Measurements from ENCODE around the gene SUPT20H. TPM values are rescaled to one million over a fixed set of nuclear protein-coding genes. Genes with fewer than 3 reads are reported as not detected.

Gene SUPT20H
- total RNA-seq, 5 donors from 2014 or later (not counting 1 experiment from before 2014, with no cell fraction given): 73.8 to 90.9 (median 87.3) TPM

DNA sequence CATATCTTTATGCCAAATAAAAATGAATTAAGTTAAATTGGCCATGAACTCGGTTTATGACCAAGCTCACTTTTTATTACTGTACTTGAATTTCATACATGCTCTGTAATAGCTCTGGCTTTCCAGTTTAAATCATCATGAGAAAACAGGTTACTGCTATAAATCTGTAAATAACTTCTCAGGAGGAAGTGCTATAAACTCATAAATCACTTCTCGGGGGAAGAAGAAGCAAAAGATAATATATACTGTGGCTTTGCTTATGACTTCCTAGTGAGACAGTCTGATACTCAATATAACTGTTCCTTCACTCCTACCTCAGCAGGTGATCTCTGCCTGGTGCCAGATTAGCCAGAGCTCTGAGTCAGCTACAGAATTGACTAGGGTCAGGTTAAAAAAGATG lies 12.5 kb downstream of the SUPT20H start:
- H3K4me1 ChIP-seq (ENCODE audit: control insufficient read depth in 1 of 2, extremely low read depth in 1 of 2, insufficient read depth in 2 of 2, low read length in 2 of 2): no peaks in the 10 kb centered on the region
- peaks cover 14 to 23% (median 23%) of the 10 kb centered on the region in 3 donors for H3K4me1 Mint-ChIP-seq
- H3K4me3 ChIP-seq (ENCODE audit: control insufficient read depth in 1 of 2, extremely low read depth in 1 of 2, low read length in 1 of 2): no peak overlapping the region
- no peak for DNase-seq
- H3K27ac ChIP-seq (ENCODE audit: low read length): no peak overlapping the region
- H3K9me3 ChIP-seq: no peaks in the 10 kb centered on the region
- ChIA-PET CTCF (interaction anchor here in 1 of 2 donors (1.2 to 1.3 kb wide), 2 partner anchors 10 to 15 kb away, joined by 3 read pairs; no protein-coding TSS in a partner anchor), POLR2A (no interaction called here)
- ATAC-seq (replicated peaks in 1 of 4): no peak
- H3K27me3 ChIP-seq (replicated peaks in 1 of 2; ENCODE audit: control insufficient read depth in 2 of 2, extremely low read depth in 1 of 2, insufficient read depth in 2 of 2, low read length in 1 of 2): no peaks in the 10 kb centered on the region
- peaks cover 33% of the 10 kb centered on the region for H3K36me3 Mint-ChIP-seq
- H3K27me3 Mint-ChIP-seq: no peaks in the 10 kb centered on the region
- no peak overlapping the region for H3K27ac Mint-ChIP-seq
- no peaks in the 10 kb centered on the region for H3K9me3 Mint-ChIP-seq
- H3K4me3 Mint-ChIP-seq: no peak overlapping the region
- H3K36me3 ChIP-seq (ENCODE audit: control insufficient read depth in 2 of 2, extremely low read depth in 1 of 2, insufficient read depth in 1 of 2, low read length in 1 of 2): peaks cover 0 to 51% of the 10 kb centered on the region in 2 donors
- no CpG with 5 or more reads among the region's 2 CpGs for WGBS (ENCODE audit: insufficient coverage)

DNA sequence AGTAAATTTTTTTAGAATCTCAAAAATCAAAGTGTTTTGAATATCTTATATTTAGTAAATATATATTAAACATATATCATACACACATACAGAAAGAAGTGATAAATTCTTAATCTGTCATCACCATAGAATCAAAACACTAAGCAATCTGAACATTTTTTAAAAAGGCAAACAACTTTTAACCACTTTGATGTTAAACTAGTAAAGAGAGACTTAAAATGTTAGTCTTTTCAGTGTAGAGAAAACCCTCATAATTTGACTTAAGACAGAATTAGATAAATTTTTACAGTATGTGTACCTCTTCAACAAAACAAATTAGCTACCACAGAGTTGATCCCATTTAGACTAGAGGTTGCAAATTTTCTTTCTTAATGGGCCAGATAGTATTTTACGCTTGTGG lies 13.4 kb downstream of the SUPT20H start:
- ATAC-seq (replicated peaks in 1 of 4) (no peak), DNase-seq (no peak)
- H3K9me3 Mint-ChIP-seq: no peaks in the 10 kb centered on the region
- no CpG with 5 or more reads among the region's 1 CpG for WGBS (ENCODE audit: insufficient coverage)
- no peak overlapping the region for H3K27ac Mint-ChIP-seq
- peaks cover 35% of the 10 kb centered on the region for H3K36me3 Mint-ChIP-seq
- no peaks in the 10 kb centered on the region for H3K27me3 ChIP-seq (replicated peaks in 1 of 2; ENCODE audit: control insufficient read depth in 2 of 2, extremely low read depth in 1 of 2, insufficient read depth in 2 of 2, low read length in 1 of 2)
- H3K4me3 ChIP-seq (ENCODE audit: control insufficient read depth in 1 of 2, extremely low read depth in 1 of 2, low read length in 1 of 2): no peak overlapping the region
- POLR2A ChIA-PET: no interaction called here
- H3K4me1 ChIP-seq (ENCODE audit: control insufficient read depth in 1 of 2, extremely low read depth in 1 of 2, insufficient read depth in 2 of 2, low read length in 2 of 2): no peaks in the 10 kb centered on the region
- no peaks in the 10 kb centered on the region for H3K9me3 ChIP-seq
- H3K27me3 Mint-ChIP-seq: no peaks in the 10 kb centered on the region
- H3K27ac ChIP-seq (ENCODE audit: low read length): no peak overlapping the region
- no peak overlapping the region for H3K4me3 Mint-ChIP-seq
- H3K4me1 Mint-ChIP-seq: peaks cover 5 to 13% (median 13%) of the 10 kb centered on the region in 3 donors
- peaks cover 0 to 59% of the 10 kb centered on the region in 2 donors for H3K36me3 ChIP-seq (ENCODE audit: control insufficient read depth in 2 of 2, extremely low read depth in 1 of 2, insufficient read depth in 1 of 2, low read length in 1 of 2)
- CTCF ChIA-PET: no interaction called here

DNA sequence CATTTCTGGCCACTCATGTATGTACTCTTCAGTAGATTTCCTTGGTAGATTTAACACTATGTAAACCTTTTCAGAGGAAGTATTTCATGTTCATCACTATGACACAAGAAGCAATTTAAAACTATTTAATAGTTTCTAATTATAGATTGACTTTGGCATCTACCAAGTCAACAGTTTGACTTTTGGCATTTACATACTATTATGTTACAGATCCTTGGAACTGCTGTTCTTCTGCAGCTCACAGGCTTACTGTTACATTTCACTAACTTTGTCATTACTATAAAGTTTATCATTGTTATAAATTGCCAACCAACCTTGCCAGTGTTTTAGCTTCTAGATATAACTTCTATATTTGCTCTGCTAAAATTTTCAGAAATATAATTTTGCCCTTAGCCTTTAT lies 18.7 kb downstream of the SUPT20H start:
- Histone ChIP-seq H3K4me1 (ENCODE audit: control insufficient read depth in 1 of 2, extremely low read depth in 1 of 2, insufficient read depth in 2 of 2, low read length in 2 of 2) (no peaks in the 10 kb centered on the region), H3K4me3 (ENCODE audit: control insufficient read depth in 1 of 2, extremely low read depth in 1 of 2, low read length in 1 of 2) (no peak overlapping the region), H3K27me3 (replicated peaks in 1 of 2; ENCODE audit: control insufficient read depth in 2 of 2, extremely low read depth in 1 of 2, insufficient read depth in 2 of 2, low read length in 1 of 2) (no peaks in the 10 kb centered on the region), H3K36me3 (ENCODE audit: control insufficient read depth in 2 of 2, extremely low read depth in 1 of 2, insufficient read depth in 1 of 2, low read length in 1 of 2) (peaks cover 11 to 82% of the 10 kb centered on the region in 2 donors), H3K9me3 (no peaks in the 10 kb centered on the region), H3K27ac (ENCODE audit: low read length) (no peak overlapping the region)
- ATAC-seq (replicated peaks in 1 of 4): no peak
- Mint-ChIP-seq H3K4me3 (no peak overlapping the region), H3K27me3 (no peaks in the 10 kb centered on the region), H3K4me1 (peaks cover 0 to 9% (median 2%) of the 10 kb centered on the region in 3 donors), H3K27ac (peak overlapping the region in 1 of 2 donors; percentile 44), H3K36me3 (peaks cover 45% of the 10 kb centered on the region), H3K9me3 (no peaks in the 10 kb centered on the region)
- ChIA-PET CTCF (no interaction called here), POLR2A (no interaction called here)
- no peak for DNase-seq

DNA sequence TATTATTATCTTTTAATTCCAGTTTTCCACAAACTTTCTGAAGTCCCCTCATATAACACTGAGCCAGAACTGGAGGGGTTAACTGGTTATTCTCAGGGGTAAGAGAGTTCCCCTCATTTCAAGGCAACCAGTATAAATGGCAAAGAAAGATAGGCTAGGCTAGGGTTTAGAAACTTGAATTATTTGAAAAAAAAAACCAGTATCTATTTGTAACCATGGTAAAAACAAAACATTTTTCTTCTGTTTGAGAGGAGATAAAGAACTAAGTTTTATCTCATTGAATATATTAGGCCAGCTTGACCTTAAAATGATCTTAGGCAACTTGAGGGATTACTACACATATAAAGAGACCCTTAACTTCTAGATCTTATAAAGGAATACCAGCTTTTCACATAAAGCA lies 19.6 kb downstream of the SUPT20H start:
- ChIA-PET POLR2A (interaction anchor here in 1 of 2 donors (0.7 kb wide), 1 partner anchor 56 kb away, joined by 3 read pairs; no protein-coding TSS in a partner anchor), CTCF (interaction anchor here in 1 of 2 donors (0.6 kb wide), 1 partner anchor 42 kb away, joined by 3 read pairs; no protein-coding TSS in a partner anchor)
- peaks cover 2 to 9% (median 2%) of the 10 kb centered on the region in 3 donors for H3K4me1 Mint-ChIP-seq
- H3K36me3 Mint-ChIP-seq: peaks cover 49% of the 10 kb centered on the region
- no peaks in the 10 kb centered on the region for H3K4me1 ChIP-seq (ENCODE audit: control insufficient read depth in 1 of 2, extremely low read depth in 1 of 2, insufficient read depth in 2 of 2, low read length in 2 of 2)
- no peak overlapping the region for H3K4me3 Mint-ChIP-seq
- H3K9me3 ChIP-seq: no peaks in the 10 kb centered on the region
- H3K4me3 ChIP-seq (ENCODE audit: control insufficient read depth in 1 of 2, extremely low read depth in 1 of 2, low read length in 1 of 2): no peak overlapping the region
- H3K27me3 Mint-ChIP-seq: no peaks in the 10 kb centered on the region
- H3K9me3 Mint-ChIP-seq: no peaks in the 10 kb centered on the region
- H3K27me3 ChIP-seq (replicated peaks in 1 of 2; ENCODE audit: control insufficient read depth in 2 of 2, extremely low read depth in 1 of 2, insufficient read depth in 2 of 2, low read length in 1 of 2): no peaks in the 10 kb centered on the region
- H3K27ac ChIP-seq (ENCODE audit: low read length): no peak overlapping the region
- H3K27ac Mint-ChIP-seq: no peak overlapping the region
- no peak for DNase-seq
- ATAC-seq (replicated peaks in 1 of 4): no peak
- peaks cover 11 to 91% of the 10 kb centered on the region in 2 donors for H3K36me3 ChIP-seq (ENCODE audit: control insufficient read depth in 2 of 2, extremely low read depth in 1 of 2, insufficient read depth in 1 of 2, low read length in 1 of 2)

DNA sequence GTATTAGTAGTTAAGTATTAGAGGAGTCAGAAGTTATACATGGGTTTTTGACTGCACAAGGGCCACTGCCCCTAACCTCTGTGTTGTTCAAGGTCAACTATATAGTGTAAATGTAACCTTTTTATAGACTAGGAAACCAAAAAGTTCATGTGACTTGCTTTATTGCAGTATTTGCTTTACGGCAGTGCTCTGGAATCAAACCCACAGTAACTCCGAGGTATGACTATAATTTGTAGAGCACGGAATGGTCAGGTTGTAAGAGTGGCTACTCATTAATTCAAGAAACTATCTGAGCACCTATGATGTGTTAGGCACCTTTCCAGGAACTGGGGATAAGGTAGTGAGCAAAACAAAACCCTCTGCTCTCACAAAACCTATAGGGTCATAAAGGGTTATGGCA lies 22.2 kb downstream of the SUPT20H start:
- no CpG with 5 or more reads among the region's 3 CpGs for WGBS (ENCODE audit: insufficient coverage)
- Histone ChIP-seq H3K9me3 (no peaks in the 10 kb centered on the region), H3K27me3 (replicated peaks in 1 of 2; ENCODE audit: control insufficient read depth in 2 of 2, extremely low read depth in 1 of 2, insufficient read depth in 2 of 2, low read length in 1 of 2) (no peaks in the 10 kb centered on the region), H3K27ac (ENCODE audit: low read length) (no peak overlapping the region), H3K4me3 (ENCODE audit: control insufficient read depth in 1 of 2, extremely low read depth in 1 of 2, low read length in 1 of 2) (no peak overlapping the region), H3K36me3 (ENCODE audit: control insufficient read depth in 2 of 2, extremely low read depth in 1 of 2, insufficient read depth in 1 of 2, low read length in 1 of 2) (peaks cover 11 to 89% of the 10 kb centered on the region in 2 donors), H3K4me1 (ENCODE audit: control insufficient read depth in 1 of 2, extremely low read depth in 1 of 2, insufficient read depth in 2 of 2, low read length in 2 of 2) (no peaks in the 10 kb centered on the region)
- Mint-ChIP-seq H3K36me3 (peaks cover 52% of the 10 kb centered on the region), H3K9me3 (no peaks in the 10 kb centered on the region), H3K27me3 (no peaks in the 10 kb centered on the region), H3K4me3 (no peak overlapping the region), H3K4me1 (peaks cover 0 to 4% (median 2%) of the 10 kb centered on the region in 3 donors), H3K27ac (no peak overlapping the region)
- ChIA-PET CTCF (no interaction called here), POLR2A (no interaction called here)
- DNase-seq (no peak), ATAC-seq (replicated peaks in 1 of 4) (no peak)

DNA sequence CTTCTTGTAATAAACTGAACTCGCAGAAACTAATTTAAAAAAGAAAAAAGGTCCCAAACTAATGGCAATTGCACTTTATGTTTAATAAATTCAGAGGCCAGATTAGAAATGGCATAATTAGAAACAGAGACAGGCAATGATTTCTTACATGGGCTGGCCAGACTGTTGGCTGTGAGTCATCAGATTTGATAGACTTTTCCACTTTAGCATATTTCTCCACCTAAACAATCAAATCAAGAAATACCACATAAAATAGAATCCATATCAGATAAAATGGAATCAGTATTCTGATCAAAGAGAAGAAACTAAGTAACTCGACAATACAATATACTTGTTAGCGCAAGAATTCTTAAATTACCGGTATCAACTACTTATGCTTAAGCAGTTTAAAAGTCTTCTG lies 29.9 kb downstream of the SUPT20H start:
- H3K4me3 Mint-ChIP-seq: no peak overlapping the region
- POLR2A ChIA-PET: no interaction called here
- ATAC-seq (replicated peaks in 1 of 4): no peak
- H3K4me1 Mint-ChIP-seq: peaks cover 0 to 2% (median 0%) of the 10 kb centered on the region in 3 donors
- H3K9me3 Mint-ChIP-seq: no peaks in the 10 kb centered on the region
- H3K36me3 Mint-ChIP-seq: peaks cover 51% of the 10 kb centered on the region
- no peak for DNase-seq
- peaks cover 2 to 77% of the 10 kb centered on the region in 2 donors for H3K36me3 ChIP-seq (ENCODE audit: control insufficient read depth in 2 of 2, extremely low read depth in 1 of 2, insufficient read depth in 1 of 2, low read length in 1 of 2)
- H3K27me3 ChIP-seq (replicated peaks in 1 of 2; ENCODE audit: control insufficient read depth in 2 of 2, extremely low read depth in 1 of 2, insufficient read depth in 2 of 2, low read length in 1 of 2): no peaks in the 10 kb centered on the region
- H3K27me3 Mint-ChIP-seq: no peaks in the 10 kb centered on the region
- H3K4me3 ChIP-seq (ENCODE audit: control insufficient read depth in 1 of 2, extremely low read depth in 1 of 2, low read length in 1 of 2): no peak overlapping the region
- no peak overlapping the region for H3K27ac Mint-ChIP-seq
- H3K9me3 ChIP-seq: no peaks in the 10 kb centered on the region
- no peak overlapping the region for H3K27ac ChIP-seq (ENCODE audit: low read length)
- CTCF ChIA-PET: no interaction called here
- WGBS (ENCODE audit: insufficient coverage): no CpG with 5 or more reads among the region's 4 CpGs
- no peaks in the 10 kb centered on the region for H3K4me1 ChIP-seq (ENCODE audit: control insufficient read depth in 1 of 2, extremely low read depth in 1 of 2, insufficient read depth in 2 of 2, low read length in 2 of 2)

DNA sequence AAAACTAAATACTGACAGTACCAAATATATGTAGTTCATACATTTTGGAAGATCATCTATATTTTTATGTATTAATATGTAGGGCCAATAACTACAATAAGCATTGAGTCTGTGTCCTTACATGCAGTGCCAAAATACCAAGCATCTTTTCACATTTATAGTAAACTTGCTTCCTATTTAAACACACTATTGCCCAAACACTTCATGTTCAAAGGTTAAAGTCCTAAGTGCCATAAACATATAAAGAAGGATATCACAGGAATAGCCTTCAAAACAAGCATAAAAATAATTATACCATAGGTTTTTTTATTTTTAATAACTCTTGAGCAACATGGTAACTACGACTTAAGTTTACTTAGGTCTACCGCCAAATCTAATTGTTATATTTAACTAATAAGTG lies 31.8 kb downstream of the SUPT20H start:
- no peak overlapping the region for H3K27ac Mint-ChIP-seq
- no peak for DNase-seq
- H3K27me3 Mint-ChIP-seq: no peaks in the 10 kb centered on the region
- Histone ChIP-seq H3K36me3 (ENCODE audit: control insufficient read depth in 2 of 2, extremely low read depth in 1 of 2, insufficient read depth in 1 of 2, low read length in 1 of 2) (peaks cover 2 to 77% of the 10 kb centered on the region in 2 donors), H3K4me3 (ENCODE audit: control insufficient read depth in 1 of 2, extremely low read depth in 1 of 2, low read length in 1 of 2) (no peak overlapping the region), H3K27ac (ENCODE audit: low read length) (no peak overlapping the region), H3K4me1 (ENCODE audit: control insufficient read depth in 1 of 2, extremely low read depth in 1 of 2, insufficient read depth in 2 of 2, low read length in 2 of 2) (no peaks in the 10 kb centered on the region), H3K27me3 (replicated peaks in 1 of 2; ENCODE audit: control insufficient read depth in 2 of 2, extremely low read depth in 1 of 2, insufficient read depth in 2 of 2, low read length in 1 of 2) (no peaks in the 10 kb centered on the region), H3K9me3 (no peaks in the 10 kb centered on the region)
- CTCF ChIA-PET: no interaction called here
- no peak overlapping the region for H3K4me3 Mint-ChIP-seq
- WGBS (ENCODE audit: insufficient coverage): no CpG with 5 or more reads among the region's 2 CpGs
- H3K36me3 Mint-ChIP-seq: peaks cover 50% of the 10 kb centered on the region
- no peaks in the 10 kb centered on the region for H3K9me3 Mint-ChIP-seq
- peaks cover 0 to 1% (median 0%) of the 10 kb centered on the region in 3 donors for H3K4me1 Mint-ChIP-seq
- ATAC-seq (replicated peaks in 1 of 4): no peak
- POLR2A ChIA-PET: no interaction called here
